Loucy (cell line): ENCODE measurements around the gene NMUR1.

Experiments used
- H2AFZ ChIP-seq: fragments of 200-600 bp; sonication (generic); 2 replicates; pipeline ENCODE4 v1.6.0; 2016; ENCODE audit warnings: antibody characterized with exemption, mild to moderate bottlenecking, low read length, moderate library complexity
- H3F3A ChIP-seq: fragments of 200-600 bp; 2 replicates; pipeline ENCODE4 v1.6.0; 2016; ENCODE audit warnings: antibody characterized with exemption, low read depth, mild to moderate bottlenecking
- H3K27me3 ChIP-seq: fragments of 200-600 bp; sonication (generic); 2 replicates; pipeline ENCODE4 v1.6.1; 2014; ENCODE audit warnings: low read length, mild to moderate bottlenecking; ENCODE audit not compliant: insufficient read depth, poor library complexity, severe bottlenecking
- H3K36me3 ChIP-seq: fragments of 200-600 bp; sonication (generic); 2 replicates; pipeline ENCODE4 v1.6.1; 2016; ENCODE audit warnings: low read length; ENCODE audit not compliant: insufficient read depth
- H3K4me1 ChIP-seq: fragments of 200-600 bp; sonication (generic); 2 replicates; pipeline ENCODE4 v1.5.1; 2014; ENCODE audit warnings: low read length, mild to moderate bottlenecking; ENCODE audit not compliant: insufficient read depth, poor library complexity, severe bottlenecking
- H3K4me2 ChIP-seq: fragments of 200-600 bp; sonication (generic); 2 replicates; pipeline ENCODE4 v1.6.0; 2014; ENCODE audit warnings: antibody characterized with exemption, low read length, low read depth, mild to moderate bottlenecking; ENCODE audit not compliant: poor library complexity, severe bottlenecking
- H3K4me3 ChIP-seq: fragments of 200-600 bp; sonication (generic); 2 replicates; pipeline ENCODE4 v1.5.1; 2014; ENCODE audit warnings: low read length, mild to moderate bottlenecking, mixed read lengths; ENCODE audit not compliant: poor library complexity, severe bottlenecking
- H3K79me2 ChIP-seq: fragments of 200-600 bp; sonication (generic); 2 replicates; pipeline ENCODE4 v1.6.1; 2014; ENCODE audit warnings: low read length; ENCODE audit not compliant: insufficient read depth
- H3K9ac ChIP-seq: fragments of 200-600 bp; sonication (generic); 2 replicates; pipeline ENCODE4 v1.6.0; 2014; ENCODE audit warnings: mild to moderate bottlenecking, low read depth, low read length, moderate library complexity; ENCODE audit not compliant: poor library complexity, severe bottlenecking
- H3K9me2 ChIP-seq: fragments of 200-600 bp; sonication (generic); replicated peaks from 2 replicates; pipeline ENCODE4 v1.6.1; 2016; ENCODE audit warnings: low read depth, low read length, mixed read lengths
- H3K9me3 ChIP-seq: fragments of 200-600 bp; sonication (generic); 2 replicates; pipeline ENCODE4 v1.6.1; 2014; ENCODE audit warnings: mild to moderate bottlenecking, antibody characterized with exemption, low read length, low read depth; ENCODE audit not compliant: insufficient read depth
- H4K20me1 ChIP-seq: fragments of 200-600 bp; sonication (generic); 2 replicates; pipeline ENCODE4 v1.6.0; 2014; ENCODE audit warnings: antibody characterized with exemption, low read length, mild to moderate bottlenecking; ENCODE audit not compliant: insufficient read depth, poor library complexity, severe bottlenecking
- EZH2phosphoT487 ChIP-seq: fragments of 200-600 bp; IDR thresholded peaks from 2 replicates; pipeline ENCODE4 v1.6.1; 2018; ENCODE audit warnings: antibody characterized with exemption, mild to moderate bottlenecking, moderate library complexity, borderline replicate concordance
- TF ChIP-seq, protein P1 (sequence below): fragments of 200-600 bp; sonication (generic); conservative IDR thresholded peaks from 2 replicates; pipeline ENCODE4 v1.5.1; 2014; ENCODE audit warnings: mild to moderate bottlenecking, antibody characterized with exemption, low read length

The NMUR1 gene

DNA sequence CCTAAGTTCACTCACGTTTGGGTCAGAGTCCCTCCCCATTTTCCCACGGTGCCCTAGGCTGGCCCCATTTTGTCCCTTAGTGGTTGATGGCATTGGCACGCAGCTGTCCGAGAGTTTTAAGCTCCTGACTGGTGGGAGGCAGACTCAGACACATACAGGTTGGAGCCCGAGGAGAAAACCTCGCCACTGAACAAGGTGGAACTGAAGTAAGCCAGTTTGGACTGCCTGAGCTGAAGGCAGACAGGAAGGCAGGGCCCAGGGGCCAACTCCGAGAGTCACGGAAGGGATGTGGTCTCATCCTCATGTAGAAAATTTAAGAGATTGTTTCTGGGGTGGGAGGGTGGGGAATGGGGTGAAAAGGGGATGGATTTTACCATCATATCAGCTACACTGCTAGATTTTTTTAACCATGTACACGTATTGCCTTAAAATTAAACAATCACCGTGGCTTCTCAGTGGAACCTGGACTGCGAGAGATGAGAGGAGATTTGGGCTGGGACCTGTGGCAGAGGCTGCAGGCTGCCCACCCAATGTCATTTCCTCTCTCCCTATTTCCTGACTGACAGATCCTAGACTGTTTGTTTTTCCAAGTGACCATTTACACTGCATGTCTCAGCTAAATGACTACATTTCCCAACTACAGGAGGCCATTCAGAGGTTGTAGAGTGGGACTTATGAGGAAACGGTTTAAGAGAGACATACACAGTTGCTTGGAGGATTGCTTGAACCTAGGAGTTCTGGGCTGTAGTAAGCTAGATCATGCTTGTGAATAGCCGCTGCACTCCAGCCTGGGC, 19.4 kb upstream of the NMUR1 start:
- Histone ChIP-seq H3K9me2 (no peaks in the 10 kb centered on the region), H3F3A (peaks cover 6% of the 10 kb centered on the region), H3K36me3 (no peaks in the 10 kb centered on the region), H3K4me3 (no peak overlapping the region), H3K79me2 (peaks cover 16% of the 10 kb centered on the region; the same call in 1 of the 2 replicates), H4K20me1 (no peaks in the 10 kb centered on the region), H3K4me2 (no peak overlapping the region), H2AFZ (no peak overlapping the region), H3K9ac (no peak overlapping the region), H3K9me3 (peaks cover 13% of the 10 kb centered on the region), H3K4me1 (peaks cover 40% of the 10 kb centered on the region), H3K27me3 (no peaks in the 10 kb centered on the region)
- TF ChIP-seq EZH2phosphoT487, result no peak
- TF ChIP-seq, protein P1, sequence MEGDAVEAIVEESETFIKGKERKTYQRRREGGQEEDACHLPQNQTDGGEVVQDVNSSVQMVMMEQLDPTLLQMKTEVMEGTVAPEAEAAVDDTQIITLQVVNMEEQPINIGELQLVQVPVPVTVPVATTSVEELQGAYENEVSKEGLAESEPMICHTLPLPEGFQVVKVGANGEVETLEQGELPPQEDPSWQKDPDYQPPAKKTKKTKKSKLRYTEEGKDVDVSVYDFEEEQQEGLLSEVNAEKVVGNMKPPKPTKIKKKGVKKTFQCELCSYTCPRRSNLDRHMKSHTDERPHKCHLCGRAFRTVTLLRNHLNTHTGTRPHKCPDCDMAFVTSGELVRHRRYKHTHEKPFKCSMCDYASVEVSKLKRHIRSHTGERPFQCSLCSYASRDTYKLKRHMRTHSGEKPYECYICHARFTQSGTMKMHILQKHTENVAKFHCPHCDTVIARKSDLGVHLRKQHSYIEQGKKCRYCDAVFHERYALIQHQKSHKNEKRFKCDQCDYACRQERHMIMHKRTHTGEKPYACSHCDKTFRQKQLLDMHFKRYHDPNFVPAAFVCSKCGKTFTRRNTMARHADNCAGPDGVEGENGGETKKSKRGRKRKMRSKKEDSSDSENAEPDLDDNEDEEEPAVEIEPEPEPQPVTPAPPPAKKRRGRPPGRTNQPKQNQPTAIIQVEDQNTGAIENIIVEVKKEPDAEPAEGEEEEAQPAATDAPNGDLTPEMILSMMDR, result no peak

- TF ChIP-seq EZH2phosphoT487, result no peak
- TF ChIP-seq, protein P1, result no peak
- H2AFZ ChIP-seq, result no peak overlapping the region
- no peaks in the 10 kb centered on the region for H3K9me2 ChIP-seq
- peaks cover 13% of the 10 kb centered on the region for H3K9me3 ChIP-seq
- no peak overlapping the region for H3K4me3 ChIP-seq
- peaks cover 32% of the 10 kb centered on the region for H3K4me1 ChIP-seq
- H3K9ac ChIP-seq, result no peak overlapping the region
- peaks cover 7% of the 10 kb centered on the region; the same call in 1 of the 2 replicates for H3K79me2 ChIP-seq
- no peaks in the 10 kb centered on the region for H3K27me3 ChIP-seq
- H3K36me3 ChIP-seq, result no peaks in the 10 kb centered on the region
- no peaks in the 10 kb centered on the region for H4K20me1 ChIP-seq
- H3F3A ChIP-seq, result peaks cover 6% of the 10 kb centered on the region
- no peak overlapping the region for H3K4me2 ChIP-seq
These were observed 18.5 kb upstream of the NMUR1 start for GRCh38 chr2:231548752-231549151.

GRCh38 chr2:231547315-231548110, 17.3 kb upstream of the NMUR1 start:
- Histone ChIP-seq H3F3A (peaks cover 6% of the 10 kb centered on the region), H3K4me1 (peaks cover 28% of the 10 kb centered on the region), H3K9me3 (peaks cover 15% of the 10 kb centered on the region), H3K4me3 (no peak overlapping the region), H3K9ac (no peak overlapping the region), H3K9me2 (no peaks in the 10 kb centered on the region), H3K79me2 (no peaks in the 10 kb centered on the region), H3K27me3 (no peaks in the 10 kb centered on the region), H3K4me2 (no peak overlapping the region), H2AFZ (no peak overlapping the region), H3K36me3 (no peaks in the 10 kb centered on the region), H4K20me1 (no peaks in the 10 kb centered on the region)
- no peak for TF ChIP-seq EZH2phosphoT487
